HG03060 (cell line): ENCODE measurements around the gene KLHDC4.
"Not testable (repeated sequence)": the region's sequence is repeated elsewhere in the genome, so short reads cannot be mapped to it uniquely, and the experiment has no call there.

Experiments used
- ATAC-seq: cut with Tn5 transposase; IDR thresholded peaks from one replicate; pipeline ENCODE4 v1.9.1; 2021; ENCODE audit warnings: low read depth, moderate number of reproducible peaks; ENCODE audit not compliant: unreplicated experiment

KLHDC4 gene

DNA sequence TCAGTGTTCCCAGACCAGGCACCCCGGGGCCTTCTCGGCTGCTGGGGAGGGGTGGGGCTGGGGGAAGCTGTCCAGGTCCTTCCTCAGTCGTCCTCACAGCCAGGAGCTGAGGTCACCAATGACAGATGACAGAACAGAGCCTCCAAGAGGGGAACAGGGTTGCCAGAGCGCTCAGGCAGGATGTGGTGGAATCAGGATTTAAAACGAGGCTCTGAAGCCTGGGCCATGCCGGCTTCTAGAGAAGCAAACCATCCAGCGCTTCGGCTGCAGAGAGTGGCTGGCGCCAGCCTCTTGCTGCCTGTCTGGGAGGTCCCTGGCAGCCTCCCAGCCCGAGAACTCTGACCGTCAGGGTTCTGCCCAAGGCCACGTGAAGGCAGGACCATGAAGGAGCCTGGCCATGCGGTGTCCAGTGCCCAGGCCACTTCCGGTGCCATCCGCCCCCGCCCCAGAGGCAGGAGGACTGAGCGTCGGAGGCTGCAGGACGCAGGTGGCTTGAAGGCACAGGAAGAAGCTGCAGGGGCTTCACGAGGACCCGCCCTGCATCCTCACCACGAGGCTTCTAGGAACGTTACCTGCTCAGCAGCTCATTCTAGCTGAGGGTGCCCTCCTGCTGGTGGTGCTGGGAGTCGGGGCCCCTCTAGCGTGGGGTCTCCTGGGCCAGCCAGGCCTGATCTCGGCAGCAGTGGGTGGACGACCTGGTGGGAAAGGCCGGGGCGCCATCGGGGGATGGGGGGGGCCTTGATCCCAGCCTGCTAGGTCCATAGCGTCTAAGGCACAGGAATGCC lies 78.5 kb downstream of the KLHDC4 start:
- ATAC-seq, result no peak

DNA sequence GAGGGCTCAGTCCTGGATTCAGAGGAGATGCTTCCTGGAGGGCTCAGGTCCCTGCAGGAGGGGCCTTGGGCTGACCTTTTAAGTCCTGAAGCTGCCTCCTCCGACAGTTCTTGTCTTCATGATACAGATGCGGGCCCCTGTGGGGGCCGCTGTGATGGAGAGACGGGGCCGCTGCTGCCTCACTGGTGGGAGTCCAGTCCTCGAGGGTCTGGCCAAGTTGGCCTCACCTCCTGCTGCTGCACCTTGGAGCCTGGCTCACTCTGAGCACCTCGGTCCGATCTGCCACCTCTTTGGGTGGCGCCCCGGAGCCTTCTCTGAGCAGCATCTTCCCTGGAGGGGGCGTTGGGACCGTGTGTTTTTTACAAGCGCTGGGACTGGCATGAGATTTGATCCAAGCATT lies 79.1 kb downstream of the KLHDC4 start:
- ATAC-seq, result no peak

DNA sequence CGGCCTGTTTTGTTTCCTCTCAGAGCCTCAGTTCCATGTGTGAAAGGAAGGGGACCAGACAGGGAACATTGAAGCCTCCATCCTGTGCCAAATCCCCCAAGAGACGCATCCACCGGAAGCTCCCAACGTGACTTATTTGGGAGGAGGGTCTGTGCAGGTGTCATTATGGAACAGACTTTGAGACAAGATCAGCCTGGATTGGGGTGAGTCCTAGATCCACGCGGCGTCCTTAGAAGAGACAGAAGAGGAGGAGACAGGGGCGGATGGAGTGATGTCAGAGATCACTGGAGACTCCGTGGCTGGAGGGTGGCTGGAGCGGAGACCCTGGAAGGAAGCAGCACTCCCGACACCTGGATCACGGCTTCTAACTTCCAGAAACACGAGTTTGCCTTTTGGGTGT lies 80.0 kb downstream of the KLHDC4 start:
- no peak for ATAC-seq

DNA sequence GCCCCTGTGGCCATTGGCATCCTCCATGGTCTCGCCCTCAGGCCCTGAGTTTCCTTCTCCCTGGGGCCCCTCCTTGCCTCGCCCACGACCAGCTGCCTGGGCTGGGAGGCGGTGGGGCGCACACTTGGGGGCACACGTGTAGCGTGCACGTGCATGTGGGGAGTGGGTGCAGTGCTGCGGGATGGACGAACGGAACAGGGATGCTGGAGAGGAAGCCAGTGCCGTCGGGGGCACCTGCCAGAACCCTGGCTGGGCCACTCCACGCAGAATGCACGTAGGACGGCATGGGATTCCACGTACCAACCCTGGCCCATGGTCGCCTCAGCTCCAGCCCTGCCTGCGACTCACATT lies 80.4 kb downstream of the KLHDC4 start:
- ATAC-seq, result no peak

DNA sequence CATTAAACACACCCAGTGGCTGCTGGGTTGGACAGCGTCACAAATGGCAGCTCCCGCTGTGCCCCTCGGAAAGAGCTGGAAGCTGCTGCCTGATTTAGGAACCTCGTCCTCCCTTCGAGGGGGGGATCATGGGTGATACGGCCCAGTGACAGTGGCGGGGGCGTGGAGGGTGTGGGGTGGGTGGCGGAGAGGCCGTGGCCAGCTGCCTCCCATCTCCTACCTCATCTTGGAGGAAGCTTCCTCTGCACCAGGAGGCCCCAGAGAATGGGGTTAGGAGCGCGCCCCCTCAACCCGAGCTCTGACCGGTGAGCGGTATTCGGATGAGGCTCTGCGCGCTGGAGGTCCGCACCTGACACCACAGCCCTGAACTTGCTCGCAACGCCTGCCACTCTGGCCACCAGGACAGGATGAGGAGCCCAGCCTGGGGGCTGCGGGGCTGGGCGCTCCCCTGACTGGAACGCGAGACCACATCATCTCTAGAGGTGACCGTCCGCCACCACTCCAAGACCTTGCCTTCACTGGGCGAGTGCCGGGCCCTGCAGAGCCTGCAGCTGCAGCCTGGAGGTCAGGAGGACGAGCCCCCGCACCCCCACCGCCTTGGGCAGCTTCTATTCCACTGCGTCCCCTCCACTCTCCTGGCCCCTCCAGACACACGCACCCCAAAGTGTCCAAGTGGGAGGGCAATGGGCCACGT lies 80.9 kb downstream of the KLHDC4 start:
- no peak for ATAC-seq

DNA sequence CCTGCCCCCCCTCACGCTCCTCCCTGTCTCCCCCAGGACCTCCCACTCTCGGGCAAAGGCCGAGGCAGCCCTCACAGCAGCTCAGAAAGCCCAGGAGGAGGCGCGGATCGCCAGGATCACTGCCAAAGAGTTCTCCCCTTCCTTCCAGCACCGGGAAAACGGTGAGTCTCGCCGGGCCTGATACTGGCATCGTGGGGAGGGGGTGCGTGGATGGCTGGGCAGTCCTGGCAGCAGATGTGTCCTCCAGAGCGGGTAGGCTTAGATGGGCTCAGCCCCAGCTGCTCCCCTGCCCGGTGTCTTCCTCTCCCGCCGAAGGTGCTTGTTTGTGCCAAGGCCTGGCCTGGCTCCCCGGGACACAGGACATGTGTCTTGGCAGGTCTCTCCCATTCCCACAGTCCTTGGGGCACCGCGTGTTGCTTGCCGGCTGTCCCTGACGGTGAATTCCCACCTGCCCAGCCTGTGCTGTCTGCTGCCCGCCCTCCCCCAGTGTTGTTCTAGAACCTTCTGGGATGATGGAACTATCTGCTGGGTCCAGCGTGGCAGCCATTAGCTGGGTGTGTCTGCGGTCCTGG lies 81.6 kb downstream of the KLHDC4 start:
- ATAC-seq, result no peak

DNA sequence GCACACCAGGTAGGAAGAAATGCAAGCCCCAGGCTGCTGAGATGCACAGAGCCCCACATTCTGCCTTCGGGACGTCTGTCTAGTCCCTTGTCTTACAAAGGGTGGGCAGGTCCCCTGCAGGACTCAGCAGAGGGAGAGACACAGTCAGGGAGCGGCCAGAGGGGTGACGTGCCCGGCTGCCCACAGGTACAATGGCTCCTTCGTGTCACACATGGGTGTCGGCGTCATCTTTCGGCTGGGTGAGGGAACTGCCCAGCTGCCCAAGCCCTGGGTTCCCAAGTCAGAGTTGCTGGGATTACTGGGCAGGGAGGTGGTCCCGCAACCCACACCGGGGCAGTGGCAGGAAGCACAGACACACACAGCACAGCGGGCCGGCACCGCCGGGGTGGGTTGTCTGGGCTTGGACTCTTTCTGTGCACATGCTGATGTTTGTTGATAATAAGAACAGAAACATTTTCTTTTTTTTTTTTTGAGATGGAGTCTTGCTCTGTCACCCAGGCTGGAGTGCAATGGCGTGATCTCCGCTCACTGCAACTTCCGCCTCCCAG lies 82.9 kb downstream of the KLHDC4 start:
- ATAC-seq, result no peak

DNA sequence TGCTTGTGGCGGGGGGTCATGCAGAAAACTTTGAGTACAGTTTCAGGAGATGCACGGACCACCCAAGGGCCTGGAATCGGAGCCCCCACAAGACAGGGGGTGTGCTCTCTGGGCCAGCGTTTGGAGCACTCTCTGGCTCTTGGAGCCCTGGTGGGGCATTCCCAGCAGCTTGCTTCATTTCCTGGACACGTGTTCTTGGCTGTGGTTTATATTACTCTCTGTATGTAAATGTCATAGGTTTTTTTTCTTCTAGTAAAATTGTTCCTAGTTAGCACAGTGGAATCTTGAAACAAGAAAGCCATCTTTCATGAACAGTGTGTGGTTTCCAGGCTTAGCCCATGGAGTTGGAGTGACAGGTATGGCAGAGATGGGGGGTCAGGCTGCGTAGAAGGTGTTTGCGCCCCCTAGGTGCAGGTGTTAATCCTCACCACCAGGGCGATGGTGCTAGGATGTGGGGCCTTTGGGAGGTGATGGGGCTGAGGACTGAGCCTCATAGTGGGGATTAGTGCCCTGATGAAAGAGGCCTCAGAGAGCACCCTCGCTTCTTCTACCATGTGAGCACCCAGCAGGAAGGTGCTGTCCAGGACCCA lies 83.7 kb downstream of the KLHDC4 start:
- no peak for ATAC-seq

DNA sequence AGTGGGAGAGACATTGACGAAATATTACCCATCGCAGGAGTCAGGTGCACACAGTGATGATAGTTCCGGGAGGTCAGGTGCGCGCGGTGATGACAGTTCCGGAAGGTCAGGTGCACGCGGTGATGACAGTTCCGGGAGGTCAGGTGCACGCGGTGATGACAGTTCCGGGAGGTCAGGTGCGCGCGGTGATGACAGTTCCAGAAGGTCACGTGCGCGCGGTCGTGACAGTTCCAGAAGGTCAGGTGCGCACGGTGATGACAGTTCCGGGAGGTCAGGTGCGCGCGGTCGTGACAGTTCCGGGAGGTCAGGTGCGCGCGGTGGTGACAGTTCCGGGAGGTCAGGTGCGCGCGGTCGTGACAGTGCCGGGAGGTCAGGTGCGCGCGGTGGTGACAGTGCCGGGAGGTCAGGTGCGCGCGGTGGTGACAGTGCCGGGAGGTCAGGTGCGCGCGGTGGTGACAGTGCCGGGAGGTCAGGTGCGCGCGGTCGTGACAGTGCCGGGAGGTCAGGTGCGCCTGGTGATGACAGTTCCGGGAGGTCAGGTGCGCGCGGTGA lies 84.7 kb downstream of the KLHDC4 start:
- not testable (repeated sequence) for ATAC-seq

DNA sequence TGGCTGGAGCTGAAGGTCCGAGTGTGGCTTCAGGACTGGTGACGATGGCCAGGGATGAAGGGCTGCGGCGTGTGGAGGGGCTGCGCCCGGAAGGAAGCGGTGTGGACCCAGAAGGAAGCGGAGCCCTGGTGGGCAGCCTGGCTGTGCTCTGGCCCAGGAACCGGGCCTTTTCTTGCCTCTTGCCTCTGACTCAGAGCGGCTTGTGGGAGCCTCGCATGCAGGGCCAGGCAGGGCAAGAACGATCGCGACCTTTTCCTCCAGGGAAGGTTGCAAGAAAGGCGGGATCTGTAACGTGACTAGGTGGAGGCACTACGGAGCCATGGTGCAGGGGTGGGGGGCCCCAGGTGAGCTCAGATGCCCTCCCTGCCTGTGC lies 85.5 kb downstream of the KLHDC4 start:
- ATAC-seq, result no peak

DNA sequence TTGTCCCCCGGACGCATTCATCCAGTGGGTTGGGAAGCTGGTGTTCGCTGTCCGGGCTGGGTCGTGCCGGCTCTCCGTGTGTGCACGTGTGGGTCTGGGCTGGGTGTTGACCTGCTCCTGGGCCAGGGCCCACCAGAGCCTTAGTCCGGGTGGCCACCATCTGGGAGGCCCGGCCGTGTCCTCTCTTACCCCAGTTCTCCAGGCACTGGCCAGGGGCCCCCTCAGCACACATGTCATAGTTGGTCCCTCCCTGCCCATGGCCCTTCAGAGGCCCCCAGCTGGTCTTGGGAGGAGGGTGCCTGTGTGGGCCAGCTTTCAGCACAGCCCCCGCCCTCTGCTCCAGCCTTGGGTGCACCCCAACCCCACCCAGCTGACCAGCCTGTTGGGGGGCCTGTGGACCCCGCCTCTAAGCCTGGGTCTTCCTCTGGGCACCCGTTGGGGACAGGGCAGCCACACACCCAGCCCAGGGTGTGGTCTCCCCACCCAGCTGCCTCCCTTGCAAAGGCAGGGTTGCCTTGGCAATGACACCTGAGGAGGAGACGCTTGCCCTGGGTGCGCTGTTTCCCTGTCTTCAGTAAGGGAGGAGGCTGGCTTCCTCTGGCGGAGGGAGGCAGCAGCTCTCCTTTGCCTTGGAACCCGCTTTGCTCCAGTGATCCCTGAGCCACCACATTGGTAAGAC lies 86.1 kb downstream of the KLHDC4 start:
- no peak for ATAC-seq

DNA sequence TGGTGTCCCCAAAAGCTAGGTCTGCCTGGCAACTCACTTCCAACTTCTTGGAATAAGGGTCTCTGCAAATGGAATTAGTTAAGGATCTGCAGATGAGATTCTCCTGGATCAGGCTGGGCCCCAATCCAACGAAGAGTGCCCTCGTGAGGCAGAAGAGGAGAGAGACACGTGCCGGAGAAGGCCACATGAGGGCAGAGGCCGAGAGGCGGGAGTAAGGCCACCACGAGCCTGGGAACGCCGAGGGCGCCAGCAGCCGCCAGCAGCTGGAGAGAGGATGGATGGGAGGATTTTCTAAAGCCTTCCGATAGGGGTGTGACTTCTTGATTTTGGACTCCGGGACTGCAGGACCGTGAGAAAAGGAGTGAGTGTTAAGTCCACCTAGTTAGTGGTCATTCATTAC lies 87.2 kb downstream of the KLHDC4 start:
- no peak for ATAC-seq

DNA sequence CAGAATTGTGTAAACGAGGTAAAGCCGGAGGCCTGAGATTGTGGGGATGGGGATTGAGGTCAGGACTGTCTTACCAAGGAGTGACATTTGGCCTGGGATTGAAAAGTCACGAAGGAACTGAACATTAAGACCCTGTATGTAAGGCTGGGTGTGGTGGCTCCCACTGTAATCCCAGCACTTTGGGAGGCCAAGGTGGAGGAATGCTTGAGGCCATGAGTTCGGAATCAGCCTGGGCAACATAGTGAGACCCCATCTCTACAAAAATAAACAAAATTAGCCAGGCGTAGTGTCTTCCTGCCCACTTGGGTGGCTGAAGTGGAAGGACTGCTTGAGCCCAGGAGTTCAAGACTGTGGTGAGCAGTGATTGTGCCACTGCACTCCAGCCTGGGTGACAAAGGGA lies 88.0 kb downstream of the KLHDC4 start:
- no peak for ATAC-seq

DNA sequence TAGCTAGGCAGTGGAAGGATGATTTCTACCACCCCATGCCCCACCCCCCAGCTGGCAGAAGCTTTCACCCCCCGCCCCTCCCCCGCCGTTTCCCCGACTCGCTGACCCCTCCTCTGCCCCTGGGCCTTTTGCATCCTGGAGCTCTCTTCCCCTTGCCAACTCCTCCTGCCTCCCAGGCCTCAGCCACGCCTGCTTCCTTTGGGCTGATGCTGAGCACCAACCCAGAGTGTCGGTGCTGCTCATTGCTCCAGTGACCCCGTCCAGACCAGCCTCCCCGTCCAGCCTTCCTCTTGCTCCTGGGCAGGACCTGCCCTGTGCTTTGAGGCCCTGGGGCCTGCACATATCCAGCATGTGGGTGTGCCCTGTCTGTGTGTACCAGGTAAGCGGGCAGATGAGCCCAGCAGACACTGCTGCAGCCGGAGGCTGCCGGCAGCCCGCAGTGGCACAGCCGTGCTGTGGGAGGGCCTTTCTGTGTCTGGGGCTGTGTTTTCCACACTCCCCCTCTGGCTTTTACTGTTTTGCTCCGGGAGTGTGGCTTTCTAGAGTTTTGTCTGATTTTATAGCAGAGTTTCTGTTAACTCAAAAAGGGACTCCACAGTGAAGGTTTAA lies 90.6 kb downstream of the KLHDC4 start:
- ATAC-seq, result no peak

DNA sequence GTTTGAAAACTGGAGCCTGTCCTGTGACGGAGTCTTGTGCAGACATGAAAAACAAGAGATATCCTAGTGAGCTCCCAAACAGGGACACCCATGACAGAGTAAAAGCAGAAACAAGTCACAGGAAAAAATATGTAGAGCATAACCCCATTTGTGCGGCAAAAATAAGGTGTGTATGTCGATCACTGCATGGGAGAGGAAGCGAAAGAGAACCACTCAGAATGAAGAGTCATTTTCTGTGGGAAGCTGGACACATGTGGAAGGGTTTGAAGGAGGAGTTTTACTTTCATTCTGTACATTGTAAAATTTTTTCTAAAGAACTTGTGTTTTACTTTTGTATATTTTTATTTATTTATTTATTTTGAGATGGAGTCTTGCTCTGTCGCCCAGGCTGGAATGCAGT lies 91.4 kb downstream of the KLHDC4 start:
- no peak for ATAC-seq

DNA sequence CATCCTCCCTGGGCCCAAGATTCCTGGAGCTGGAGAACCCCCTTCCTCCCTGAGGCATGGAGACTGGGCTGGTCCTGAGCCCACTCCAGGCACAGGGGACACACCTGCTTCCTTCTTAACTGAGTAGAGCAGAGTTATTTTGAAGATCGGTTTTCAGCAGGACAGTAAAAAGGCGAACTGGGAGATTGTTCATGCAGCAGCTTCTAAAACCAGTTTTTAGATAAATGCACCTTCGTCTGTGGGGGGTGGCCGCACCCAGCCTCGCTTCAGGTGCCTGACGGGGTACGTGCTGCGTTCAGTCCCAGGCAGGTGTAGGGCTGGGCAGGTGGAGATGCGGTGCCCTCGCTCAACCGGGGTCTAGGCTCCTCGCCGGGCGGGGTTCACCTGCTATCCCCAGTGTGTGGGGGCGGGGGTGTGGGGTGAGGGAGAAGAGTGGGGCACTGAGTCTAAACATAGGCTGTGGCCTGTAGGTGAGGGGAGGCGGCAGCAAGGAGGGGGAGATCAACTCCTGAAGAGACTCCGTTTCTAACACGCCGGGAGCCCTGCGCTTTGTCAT lies 94.0 kb downstream of the KLHDC4 start:
- no peak for ATAC-seq

DNA sequence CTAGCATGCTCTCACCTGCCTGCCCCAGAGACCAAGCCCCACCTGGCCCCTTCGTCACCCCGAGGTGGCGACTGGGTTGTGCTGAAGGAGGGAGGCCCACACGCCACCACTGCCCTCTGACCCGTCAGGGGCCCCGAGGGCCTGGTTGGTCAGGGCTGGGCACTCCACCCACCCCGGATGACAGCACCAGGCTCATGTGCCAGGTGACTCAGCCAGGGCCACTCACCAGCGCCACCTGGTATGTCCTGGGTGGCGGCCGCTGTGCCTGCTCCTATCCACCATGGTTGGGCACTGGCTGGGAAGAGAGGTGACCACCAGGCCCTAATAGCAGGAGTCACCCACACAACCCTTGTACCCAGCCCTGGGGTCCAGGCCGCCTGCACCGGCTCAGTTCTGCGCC lies 94.6 kb downstream of the KLHDC4 start:
- ATAC-seq, result no peak

DNA sequence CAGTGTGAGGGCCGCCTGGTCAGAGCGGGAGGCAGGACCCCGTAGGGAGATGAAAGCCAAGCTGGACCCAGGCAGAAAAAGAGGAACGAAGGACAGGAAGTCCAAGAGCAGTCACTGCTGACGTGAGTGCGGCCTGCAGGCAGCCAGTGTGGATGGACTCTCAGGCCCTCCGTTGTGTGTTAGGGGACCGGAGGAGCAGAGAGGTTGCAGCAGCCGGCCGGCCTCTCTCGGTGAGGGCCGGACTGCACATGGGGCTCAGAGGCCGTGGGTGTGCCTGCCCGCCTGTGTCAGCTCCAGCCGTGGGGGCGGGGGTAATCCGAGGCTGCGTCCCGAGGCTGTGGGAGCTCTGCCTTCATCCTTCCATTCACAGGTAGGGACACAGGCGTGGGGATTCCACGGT lies 96.1 kb downstream of the KLHDC4 start:
- ATAC-seq, result no peak

DNA sequence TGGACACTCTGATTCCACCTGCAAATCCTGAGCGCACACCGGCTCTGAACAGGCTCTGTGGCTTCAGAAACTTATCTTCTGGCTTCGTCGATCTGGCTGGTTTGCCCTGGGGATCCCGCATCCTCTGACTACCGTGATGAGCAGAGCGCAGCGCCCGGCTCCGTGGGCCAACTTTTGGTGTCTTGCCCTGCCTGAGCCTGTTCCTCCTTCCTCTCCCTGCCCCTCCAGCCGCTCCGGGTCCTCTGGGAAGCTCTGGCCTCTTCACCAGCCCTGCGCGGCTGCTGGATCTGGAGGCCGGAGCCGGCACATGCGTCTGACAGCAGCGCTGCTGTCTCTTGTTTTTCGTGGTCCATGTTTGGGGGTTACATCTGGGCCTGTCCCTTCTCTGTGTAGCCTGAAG lies 97.8 kb downstream of the KLHDC4 start:
- ATAC-seq, result no peak

DNA sequence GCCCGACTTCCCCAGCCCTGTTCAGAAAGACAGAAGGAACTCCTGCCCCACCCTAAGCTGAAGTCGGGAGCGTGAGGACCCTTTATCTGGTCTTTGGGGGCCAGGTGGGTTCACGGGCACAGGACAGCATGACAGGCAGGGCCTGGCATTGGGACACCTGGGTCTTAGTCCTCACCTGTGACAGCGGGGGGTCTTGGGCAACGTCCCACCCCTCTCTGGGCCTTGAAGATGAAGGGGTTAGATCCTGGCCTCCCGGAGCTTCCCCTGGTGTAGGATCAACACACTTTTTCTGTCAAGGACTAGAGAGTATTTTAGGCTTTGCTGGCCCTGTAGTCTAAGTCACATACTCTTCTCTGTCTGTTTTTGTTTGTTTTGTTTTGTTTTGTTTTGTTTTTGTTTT lies 98.3 kb downstream of the KLHDC4 start:
- ATAC-seq, result no peak
